K562 (cell line): ENCODE measurements around the gene ZCCHC24. TPM values are rescaled to one million over a fixed set of nuclear protein-coding genes. Genes with fewer than 3 reads are reported as not detected.

Experiments
- AFF4 ChIP-seq: sonication (generic); formaldehyde crosslinking; IDR thresholded peaks from 2 replicates; pipeline ENCODE4 v1.8.0; 2023; ENCODE audit warnings: mild to moderate bottlenecking, missing genetic modification reagents
- GATAD2A ChIP-seq: fragments of 450-650 bp; IDR thresholded peaks from 2 replicates; pipeline ENCODE4 v1.6.1; 2017
- JUND ChIP-seq, 2 experiments: IDR thresholded peaks; 2 replicates in 1 of 2; 3 replicates in 1 of 2; pipeline ENCODE4 v1.6.1; 2011; ENCODE audit warnings: borderline replicate concordance in 2 of 2, low read depth in 2 of 2, low read length in 2 of 2, improper control_type of control experiment in 1 of 2, missing biosample characterization in 1 of 2, missing genetic modification characterization in 1 of 2, missing genetic modification reagents in 1 of 2
- MTA1 ChIP-seq: fragments of 450-650 bp; IDR thresholded peaks from 2 replicates; pipeline ENCODE4 v1.6.1; 2017; ENCODE audit warnings: borderline replicate concordance
- RBM25 ChIP-seq: fragments of 200-400 bp; formaldehyde crosslinking; IDR thresholded peaks from 2 replicates; pipeline ENCODE4 v1.6.1; 2018; ENCODE audit warnings: low read length, low read depth, moderate library complexity; ENCODE audit not compliant: severe bottlenecking
- ZNF41 ChIP-seq: fragments of 250-450 bp; sonication (Bioruptor Pico); conservative IDR thresholded peaks from 2 replicates; pipeline ENCODE4 v1.4.0; 2020; ENCODE audit warnings: mild to moderate bottlenecking
- polyA plus RNA-seq, 8 experiments: library from polyadenylated mRNA; depleted of rRNA in 4 of 8; stranded (reverse) in 5 of 8; unstranded in 3 of 8; fragments of >200 nt; fragmentation: Nextera tagmentation in 2 of 8; fragmentation: Illumina TruSeq in 1 of 8; extraction: Ambion mirVana in 2 of 8; extraction: Trizol in 1 of 8; gene quantifications; 2 replicates each; pipeline versions ENCODE4 v1.2.1 to v1.2.3, GENCODE V29; 2011 to 2014; ENCODE audit warnings: inconsistent platforms in 1 of 8, missing spikeins in 1 of 8
- total RNA-seq, 7 experiments: library from RNA; depleted of rRNA in 6 of 7; stranded (reverse); fragments of >200 nt in 6 of 7; fragmentation: Illumina TruSeq in 2 of 7; extraction: Trizol in 2 of 7; gene quantifications; 2 replicates each; pipeline versions ENCODE4 v1.2.1 to v1.2.3, GENCODE V29; 2011 to 2021; ENCODE audit warnings: low replicate concordance in 1 of 7
- TF ChIP-seq, protein P1 (sequence below): fragments of 200-800 bp; sonication (Bioruptor generic); IDR thresholded peaks from 2 replicates; pipeline ENCODE4 v1.6.1; 2017; ENCODE audit warnings: missing genetic modification characterization, missing compliant biosample characterization

The ZCCHC24 gene
- total and polyA plus RNA-seq, 9 of the 15 experiments (the other 6 are each of a cell fraction or from before 2014, with no cell fraction given): 0.84 to 11.0 (median 4.6) TPM

DNA sequence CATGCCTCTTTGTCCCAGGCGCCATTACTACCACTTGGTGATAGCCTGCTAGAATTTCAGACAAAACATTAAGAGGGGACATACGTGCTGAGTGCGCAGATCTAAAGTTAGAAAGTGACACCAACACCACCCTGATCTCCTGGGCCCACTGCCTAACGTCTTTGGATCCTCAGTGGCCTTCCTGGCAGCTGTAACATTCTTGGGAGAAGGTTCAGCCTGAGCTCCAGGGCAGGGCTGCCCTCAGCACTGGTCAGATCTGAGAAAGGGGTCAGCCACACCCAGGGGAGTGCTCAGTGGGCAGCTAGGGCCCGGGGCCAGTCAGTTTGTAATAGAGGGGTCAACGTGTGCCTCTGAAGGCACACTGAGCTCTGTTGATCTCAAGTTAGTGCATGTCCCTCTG is 48.4 kb downstream of the ZCCHC24 start (continued):
- no peak for TF ChIP-seq JUND (IDR thresholded peaks at IDR 0.05; ENCODE audit: borderline replicate concordance, low read depth, low read length)
- TF ChIP-seq JUND (tag; IDR thresholded peaks at IDR 0.05; ENCODE audit: borderline replicate concordance, low read depth, low read length): no peak
- no peak for TF ChIP-seq GATAD2A
- TF ChIP-seq, protein P1, sequence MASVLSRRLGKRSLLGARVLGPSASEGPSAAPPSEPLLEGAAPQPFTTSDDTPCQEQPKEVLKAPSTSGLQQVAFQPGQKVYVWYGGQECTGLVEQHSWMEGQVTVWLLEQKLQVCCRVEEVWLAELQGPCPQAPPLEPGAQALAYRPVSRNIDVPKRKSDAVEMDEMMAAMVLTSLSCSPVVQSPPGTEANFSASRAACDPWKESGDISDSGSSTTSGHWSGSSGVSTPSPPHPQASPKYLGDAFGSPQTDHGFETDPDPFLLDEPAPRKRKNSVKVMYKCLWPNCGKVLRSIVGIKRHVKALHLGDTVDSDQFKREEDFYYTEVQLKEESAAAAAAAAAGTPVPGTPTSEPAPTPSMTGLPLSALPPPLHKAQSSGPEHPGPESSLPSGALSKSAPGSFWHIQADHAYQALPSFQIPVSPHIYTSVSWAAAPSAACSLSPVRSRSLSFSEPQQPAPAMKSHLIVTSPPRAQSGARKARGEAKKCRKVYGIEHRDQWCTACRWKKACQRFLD (CRISPR knock-in tag): no peak
- TF ChIP-seq RBM25: no peak
- TF ChIP-seq ZNF41: no peak
- TF ChIP-seq MTA1: no peak
- no peak for TF ChIP-seq AFF4
